Nasal cavity respiratory epithelium epithelial cell of viscerocranial mucosa (primary cell): ENCODE measurements around the gene SMAP1. TPM values are rescaled to one million over a fixed set of nuclear protein-coding genes. Genes with fewer than 3 reads are reported as not detected.

ENCODE experiments used
- total RNA-seq: library from RNA; depleted of rRNA; stranded (reverse); fragments of >200 nt; gene quantifications from 2 replicates; pipeline ENCODE4 v1.2.3, GENCODE V29; 2014

The SMAP1 gene
- 20.8 and 23.6 TPM in 2 replicates for total RNA-seq

GRCh38 chr6:70667711-70668498, at the start of gene SMAP1:
SMAP1 (plus strand) TSS chr6:70667883; CDS start chr6:70668024, 141 bp downstream.

Other genes starting within 250 kb of the SMAP1 start
- 7.7 and 11.3 TPM in 2 replicates for gene SDHAF4, start 101.0 kb upstream of the SMAP1 start, total RNA-seq